WERI-Rb-1 (cell line): ENCODE results near the gene P3H4.

ENCODE experiments used
- DNase-seq: peaks from one replicate; pipeline ENCODE4 v3.0.0-alpha.2; 2020
- H3K27ac ChIP-seq: fragments of 250-450 bp; sonication (Bioruptor Pico); 2 replicates; pipeline ENCODE4 v1.5.1; 2020; ENCODE audit warnings: mild to moderate bottlenecking, moderate library complexity
- H3K27me3 ChIP-seq: fragments of 250-450 bp; sonication (Bioruptor Pico); 2 replicates; pipeline ENCODE4 v1.5.1; 2021; ENCODE audit warnings: mild to moderate bottlenecking, low read depth, moderate library complexity; ENCODE audit not compliant: insufficient read depth, severe bottlenecking
- H3K36me3 ChIP-seq: fragments of 250-450 bp; sonication (Bioruptor Pico); 2 replicates; pipeline ENCODE4 v1.5.1; 2020; ENCODE audit warnings: mild to moderate bottlenecking, moderate library complexity
- H3K4me3 ChIP-seq: 2 replicates; pipeline ENCODE4 v1.5.1; 2011; ENCODE audit warnings: low read depth, mild to moderate bottlenecking, control low read depth, low read length
- H3K9me3 ChIP-seq: fragments of 250-450 bp; sonication (Bioruptor Pico); 2 replicates; pipeline ENCODE4 v1.5.1; 2021; ENCODE audit warnings: mild to moderate bottlenecking, moderate library complexity; ENCODE audit not compliant: severe bottlenecking
- TF ChIP-seq, protein P1 (sequence below): IDR thresholded peaks from 2 replicates; pipeline ENCODE4 v1.5.1; 2011; ENCODE audit warnings: low read depth, mild to moderate bottlenecking, control low read depth, inconsistent platforms, low read length

The P3H4 gene

DNA sequence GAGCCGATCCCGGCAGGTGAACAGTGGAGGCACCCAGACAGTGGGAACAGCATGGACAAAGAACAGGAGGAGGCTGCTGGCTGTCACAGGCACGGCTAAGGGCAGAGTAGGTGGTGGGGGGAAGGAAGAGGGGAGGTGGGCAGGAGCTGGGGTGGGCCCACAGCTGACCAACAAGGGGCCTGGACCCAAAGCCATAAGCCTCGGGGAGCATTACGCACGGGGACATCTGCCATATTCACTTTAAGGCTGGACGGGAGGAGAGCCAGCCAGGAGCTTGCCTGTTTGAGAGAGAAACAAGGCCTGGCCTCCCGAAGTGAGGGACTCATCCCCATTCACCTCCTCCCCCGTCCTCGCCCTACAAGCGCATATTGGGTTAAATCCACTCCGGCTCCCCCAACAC lies 57.7 kb downstream of the P3H4 start:
- Histone ChIP-seq H3K4me3 (no peak overlapping the region), H3K27me3 (no peaks in the 10 kb centered on the region), H3K9me3 (no peaks in the 10 kb centered on the region), H3K36me3 (peaks cover 46% of the 10 kb centered on the region), H3K27ac (peak overlapping the region; percentile 18; the same call in 1 of the 2 replicates)
- TF ChIP-seq, protein P1, sequence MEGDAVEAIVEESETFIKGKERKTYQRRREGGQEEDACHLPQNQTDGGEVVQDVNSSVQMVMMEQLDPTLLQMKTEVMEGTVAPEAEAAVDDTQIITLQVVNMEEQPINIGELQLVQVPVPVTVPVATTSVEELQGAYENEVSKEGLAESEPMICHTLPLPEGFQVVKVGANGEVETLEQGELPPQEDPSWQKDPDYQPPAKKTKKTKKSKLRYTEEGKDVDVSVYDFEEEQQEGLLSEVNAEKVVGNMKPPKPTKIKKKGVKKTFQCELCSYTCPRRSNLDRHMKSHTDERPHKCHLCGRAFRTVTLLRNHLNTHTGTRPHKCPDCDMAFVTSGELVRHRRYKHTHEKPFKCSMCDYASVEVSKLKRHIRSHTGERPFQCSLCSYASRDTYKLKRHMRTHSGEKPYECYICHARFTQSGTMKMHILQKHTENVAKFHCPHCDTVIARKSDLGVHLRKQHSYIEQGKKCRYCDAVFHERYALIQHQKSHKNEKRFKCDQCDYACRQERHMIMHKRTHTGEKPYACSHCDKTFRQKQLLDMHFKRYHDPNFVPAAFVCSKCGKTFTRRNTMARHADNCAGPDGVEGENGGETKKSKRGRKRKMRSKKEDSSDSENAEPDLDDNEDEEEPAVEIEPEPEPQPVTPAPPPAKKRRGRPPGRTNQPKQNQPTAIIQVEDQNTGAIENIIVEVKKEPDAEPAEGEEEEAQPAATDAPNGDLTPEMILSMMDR: no peak
- DNase-seq: peak; percentile 62
